Tibial artery (tissue), 4 donors: Measurements from ENCODE around the gene CCL24.
"Not testable (repeated sequence)": the region's sequence is repeated elsewhere in the genome, so short reads cannot be mapped to it uniquely, and the experiment has no call there.

Source experiments
- DNase-seq, 2 donors: peaks; one replicate each; pipeline ENCODE4 v3.0.0-alpha.2; 2019
- H3K27ac ChIP-seq, 2 donors: fragments of 200-600 bp; sonication (generic) in 1 of 2; 1 replicate in 1 of 2; 2 replicates in 1 of 2; pipeline ENCODE4 v1.5.1; 2018 to 2019; ENCODE audit warnings: mild to moderate bottlenecking in 1 of 2
- H3K27me3 ChIP-seq, 2 donors: fragments of 200-600 bp; sonication (generic) in 1 of 2; one replicate each; pipeline versions ENCODE4 v1.5.1 to v1.6.0; 2016 to 2019
- H3K36me3 ChIP-seq, 3 donors: fragments of 200-600 bp; sonication (generic) in 2 of 3; one replicate each; pipeline ENCODE4 v1.5.1; 2016 to 2019; ENCODE audit warnings: mild to moderate bottlenecking in 2 of 3
- H3K4me1 ChIP-seq, 4 donors: fragments of 200-600 bp; sonication (generic) in 2 of 4; 1 replicate in 3 of 4; 2 replicates in 1 of 4; pipeline ENCODE4 v1.5.1; 2016 to 2019
- H3K4me3 ChIP-seq, 2 donors: fragments of 200-600 bp; sonication (generic) in 1 of 2; 1 replicate in 1 of 2; 2 replicates in 1 of 2; pipeline ENCODE4 v1.5.1; 2018 to 2019; ENCODE audit warnings: mild to moderate bottlenecking in 2 of 2
- H3K9me3 ChIP-seq, 3 donors: fragments of 200-600 bp; sonication (generic) in 1 of 3; one replicate each; pipeline ENCODE4 v1.5.1; 2016 to 2019
- CTCF ChIP-seq, 2 experiments: fragments of 200-600 bp in 1 of 2; fragments of 450-650 bp in 1 of 2; IDR thresholded peaks; one replicate each; pipeline ENCODE4 v1.5.1; 2017 to 2019; ENCODE audit warnings: antibody characterized with exemption in 2 of 2, mild to moderate bottlenecking in 1 of 2, moderate library complexity in 1 of 2
- intact Hi-C: fragments of 100-400 bp; cut with DNase I; formaldehyde crosslinking; loops from one replicate; pipeline ENCODE4 v1.15.0; 2023; ENCODE audit warnings: low total_unique reads

The CCL24 gene

GRCh38 chr7:75804004-75804403, 9.6 kb downstream of the CCL24 start:
- H3K4me3 ChIP-seq, result no peak overlapping the region
- H3K9me3 ChIP-seq, result peaks cover 0 to 17% (median 16%) of the 10 kb centered on the region in 3 donors
- TF ChIP-seq CTCF (IDR thresholded peaks at IDR 0.05), result no peak
- H3K4me1 ChIP-seq, result no peaks in the 10 kb centered on the region
- no peaks in the 10 kb centered on the region for H3K36me3 ChIP-seq
- H3K27ac ChIP-seq, result no peak overlapping the region
- intact Hi-C loops, result no loop called here
- peaks cover 0 to 8% of the 10 kb centered on the region in 2 donors for H3K27me3 ChIP-seq
- DNase-seq, result no peak

DNA sequence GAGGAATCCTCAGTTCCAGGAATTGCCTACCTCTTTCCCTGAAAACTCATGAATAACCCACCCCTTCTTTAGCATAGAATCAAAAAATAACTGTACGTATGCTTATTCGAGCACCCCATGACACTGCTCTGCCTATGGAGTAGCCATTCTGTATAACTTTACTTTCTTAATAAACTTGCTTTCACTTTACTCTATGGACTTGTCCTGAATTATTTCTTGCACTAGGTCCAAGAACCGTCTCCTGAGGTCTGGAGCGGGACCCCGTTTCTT, 11.1 kb downstream of the CCL24 start:
- no peak overlapping the region for H3K27ac ChIP-seq
- no peak for DNase-seq
- intact Hi-C loops, result no loop called here
- no peaks in the 10 kb centered on the region for H3K36me3 ChIP-seq
- H3K27me3 ChIP-seq, result peaks cover 0 to 8% of the 10 kb centered on the region in 2 donors
- no peaks in the 10 kb centered on the region for H3K4me1 ChIP-seq
- H3K9me3 ChIP-seq, result peaks cover 0 to 13% (median 12%) of the 10 kb centered on the region in 3 donors
- TF ChIP-seq CTCF (IDR thresholded peaks at IDR 0.05), result no peak
- H3K4me3 ChIP-seq, result no peak overlapping the region

DNA sequence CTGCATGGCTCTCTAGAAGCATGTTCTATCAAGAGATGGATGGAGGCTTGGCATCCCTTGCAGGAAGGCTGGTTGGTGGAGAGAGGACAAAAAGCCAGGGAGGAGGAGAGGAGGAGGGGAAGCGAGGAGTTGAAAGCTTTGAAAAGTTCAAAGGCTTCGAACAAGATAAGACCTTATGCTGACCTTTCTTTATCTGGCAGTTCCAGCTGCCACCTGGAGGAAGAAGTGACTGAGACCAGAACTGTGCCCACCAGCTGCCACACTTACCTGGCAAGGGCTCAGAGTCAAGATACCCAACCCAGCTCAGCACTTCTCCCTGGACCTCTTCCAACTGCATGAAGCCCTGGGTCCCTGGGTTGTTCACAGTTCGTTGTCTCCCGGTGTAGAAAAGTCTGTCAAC, 14.8 kb downstream of the CCL24 start:
- Histone ChIP-seq H3K4me3 (no peak overlapping the region), H3K27ac (no peak overlapping the region)
- no peak for TF ChIP-seq CTCF (IDR thresholded peaks at IDR 0.05)

DNA sequence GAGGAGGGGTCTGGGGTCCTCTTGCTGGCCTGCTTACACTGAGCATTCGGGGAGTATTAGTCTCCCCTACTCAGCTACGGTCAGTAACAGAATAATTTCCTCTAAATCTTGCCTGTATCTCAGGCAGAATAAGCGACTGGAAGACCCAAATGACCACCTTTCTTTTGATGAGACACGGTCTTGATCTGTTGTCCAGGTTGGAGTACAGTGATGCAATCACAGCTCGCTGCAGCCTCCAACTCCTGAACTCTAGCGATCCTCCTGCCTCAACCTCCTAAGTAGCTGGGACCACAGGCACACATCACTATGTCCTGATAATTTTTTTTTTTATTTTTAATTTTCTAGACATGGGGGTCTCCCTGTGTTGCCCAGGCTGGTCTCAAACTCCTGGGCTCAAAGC, 17.2 kb downstream of the CCL24 start:
- Histone ChIP-seq H3K4me3 (no peak overlapping the region), H3K9me3 (no peaks in the 10 kb centered on the region), H3K4me1 (peaks cover 0 to 4% (median 0%) of the 10 kb centered on the region in 4 donors), H3K27ac (no peak overlapping the region), H3K36me3 (no peaks in the 10 kb centered on the region), H3K27me3 (peaks cover 0 to 19% of the 10 kb centered on the region in 2 donors)
- DNase-seq, result no peak
- TF ChIP-seq CTCF (IDR thresholded peaks at IDR 0.05), result no peak
- intact Hi-C loops, result no loop called here

More for the DNA sequence above, 14.8 kb downstream of the CCL24 start:
- Histone ChIP-seq H3K9me3 (no peaks in the 10 kb centered on the region), H3K36me3 (no peaks in the 10 kb centered on the region), H3K4me1 (peaks cover 0 to 4% (median 0%) of the 10 kb centered on the region in 4 donors), H3K27me3 (peaks cover 0 to 14% of the 10 kb centered on the region in 2 donors)
- intact Hi-C loops, result no loop called here
- no peak for DNase-seq

DNA sequence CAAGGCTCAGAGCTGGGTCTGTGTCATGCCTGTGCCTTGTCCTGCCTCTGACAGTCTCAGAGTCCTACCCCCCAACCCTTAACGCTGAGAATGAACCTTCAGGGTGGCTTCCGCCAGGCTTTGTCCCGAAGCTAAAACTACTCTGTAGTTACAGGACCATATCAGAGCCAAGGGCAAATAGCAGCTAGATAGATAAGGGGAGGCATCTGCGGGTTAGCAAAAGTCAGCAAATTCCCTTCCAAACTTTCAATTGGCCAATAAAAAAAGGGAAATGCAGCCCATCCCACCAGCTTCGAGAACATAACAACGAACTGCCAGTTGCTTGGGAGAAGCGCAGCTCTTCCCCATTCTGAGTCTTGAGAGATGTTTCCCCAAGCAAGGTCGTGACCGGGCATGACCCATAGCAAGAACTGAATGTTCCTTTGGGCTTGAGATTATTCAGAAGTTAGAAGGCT, 17.7 kb downstream of the CCL24 start:
- DNase-seq, result peak; percentile 83 to 90
- no peaks in the 10 kb centered on the region for H3K9me3 ChIP-seq
- H3K4me3 ChIP-seq, result no peak overlapping the region
- H3K4me1 ChIP-seq, result peaks cover 0 to 4% (median 0%) of the 10 kb centered on the region in 4 donors
- no peaks in the 10 kb centered on the region for H3K36me3 ChIP-seq
- TF ChIP-seq CTCF (IDR thresholded peaks at IDR 0.05), result no peak
- intact Hi-C loops, result no loop called here
- no peak overlapping the region for H3K27ac ChIP-seq
- H3K27me3 ChIP-seq, result peaks cover 0 to 16% of the 10 kb centered on the region in 2 donors

DNA sequence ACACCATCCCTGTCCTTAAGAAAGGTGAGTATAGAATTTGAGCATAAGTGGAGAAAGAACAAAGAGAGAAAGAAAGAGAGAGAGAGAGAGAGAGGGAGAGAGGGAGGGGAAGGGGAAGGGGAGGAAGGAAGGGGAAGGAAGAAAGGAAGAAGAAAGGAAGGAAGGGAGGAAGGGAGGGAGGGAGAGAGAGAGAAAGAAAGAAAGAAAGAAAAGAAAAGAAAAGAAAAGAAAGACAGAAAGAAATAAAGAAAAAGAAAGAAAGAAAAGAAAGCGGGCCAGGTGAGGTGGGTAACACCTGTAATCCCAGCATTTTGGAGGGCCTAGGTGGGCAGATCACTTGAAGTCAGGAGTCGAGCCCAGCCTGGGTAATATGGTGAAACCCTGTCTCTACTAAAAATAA, 19.9 kb downstream of the CCL24 start:
- Histone ChIP-seq H3K27me3 (peaks cover 0 to 13% of the 10 kb centered on the region in 2 donors), H3K4me3 (no peak overlapping the region), H3K27ac (no peak overlapping the region), H3K36me3 (no peaks in the 10 kb centered on the region), H3K9me3 (no peaks in the 10 kb centered on the region), H3K4me1 (peaks cover 0 to 4% (median 0%) of the 10 kb centered on the region in 4 donors)
- intact Hi-C loops, result no loop called here
- no peak for TF ChIP-seq CTCF (IDR thresholded peaks at IDR 0.05)
- no peak for DNase-seq

DNA sequence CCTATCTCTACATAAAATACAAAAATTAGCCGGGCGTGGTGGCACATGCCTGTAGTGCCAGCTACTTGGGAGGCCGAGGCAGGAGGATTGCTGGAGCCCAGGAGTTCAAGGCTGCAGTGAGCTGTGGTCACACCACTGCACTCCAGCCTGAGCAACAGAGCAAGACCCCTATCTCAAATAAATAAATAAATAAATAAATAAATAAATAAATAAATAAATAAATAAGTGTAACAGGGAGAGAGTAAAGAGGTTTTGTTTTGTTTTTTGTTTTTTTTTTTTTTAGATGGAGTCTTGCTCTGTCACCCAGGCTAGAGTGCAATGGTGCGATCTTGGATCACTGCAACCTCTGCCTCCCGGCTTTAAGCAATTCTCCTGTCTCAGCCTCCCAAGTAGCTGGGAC, 21.0 kb downstream of the CCL24 start:
- H3K4me1 ChIP-seq, DNase-seq, intact Hi-C loops, H3K27ac ChIP-seq, H3K36me3 ChIP-seq, H3K9me3 ChIP-seq, H3K4me3 ChIP-seq: not testable (repeated sequence)
- peaks cover 0 to 13% of the 10 kb centered on the region in 2 donors for H3K27me3 ChIP-seq
